K562 (cell line): ENCODE results near the gene NAA38. TPM values are rescaled to one million over a fixed set of nuclear protein-coding genes. Genes with fewer than 3 reads are reported as not detected.

Source experiments
- ETV5 ChIP-seq: sonication (generic); formaldehyde crosslinking; IDR thresholded peaks from 2 replicates; pipeline ENCODE4 v1.4.0; 2020; ENCODE audit warnings: low read depth, mild to moderate bottlenecking, missing genetic modification reagents
- JUND ChIP-seq, 2 experiments: IDR thresholded peaks; 2 replicates in 1 of 2; 3 replicates in 1 of 2; pipeline ENCODE4 v1.6.1; 2011; ENCODE audit warnings: borderline replicate concordance in 2 of 2, low read depth in 2 of 2, low read length in 2 of 2, improper control_type of control experiment in 1 of 2, missing biosample characterization in 1 of 2, missing genetic modification characterization in 1 of 2, missing genetic modification reagents in 1 of 2
- LCOR ChIP-seq: sonication (generic); formaldehyde crosslinking; IDR thresholded peaks from 2 replicates; pipeline ENCODE4 v1.8.0; 2022; ENCODE audit warnings: mild to moderate bottlenecking, missing genetic modification reagents
- MTA2 ChIP-seq: fragments of 450-650 bp; IDR thresholded peaks from 2 replicates; pipeline ENCODE4 v1.6.1; 2016; ENCODE audit warnings: low read depth
- NR4A1 ChIP-seq, 2 experiments: fragments of 250-450 bp in 1 of 2; fragments of 450-650 bp in 1 of 2; sonication (Bioruptor Pico) in 1 of 2; IDR thresholded peaks; 2 replicates each; pipeline versions ENCODE4 v1.4.0 to v1.6.1; 2016 to 2020; ENCODE audit warnings: mild to moderate bottlenecking in 2 of 2, missing compliant biosample characterization in 1 of 2, missing genetic modification characterization in 1 of 2, moderate library complexity in 1 of 2
- YY1 ChIP-seq, 3 experiments: IDR thresholded peaks; 2 replicates each; pipeline ENCODE4 v1.6.1; 2011; ENCODE audit warnings: low read length in 2 of 3, mild to moderate bottlenecking in 2 of 3, moderate library complexity in 2 of 3, borderline replicate concordance in 1 of 3, control low read depth in 1 of 3, low read depth in 1 of 3; ENCODE audit not compliant: insufficient read depth in 3 of 3, insufficient replicate concordance in 2 of 3, control insufficient read depth in 1 of 3, insufficient read length in 1 of 3; ENCODE audit errors: extremely low read depth in 1 of 3
- ZBTB40 ChIP-seq, 2 experiments: fragments of 450-650 bp in 1 of 2; sonication (generic) in 1 of 2; formaldehyde crosslinking in 1 of 2; IDR thresholded peaks; 2 replicates each; pipeline versions ENCODE4 v1.7.1 to v1.9.0; 2016 to 2022; ENCODE audit warnings: inconsistent platforms in 1 of 2, mild to moderate bottlenecking in 1 of 2, missing genetic modification reagents in 1 of 2
- ZHX1 ChIP-seq: fragments of 150-350 bp; conservative IDR thresholded peaks from 2 replicates; pipeline ENCODE4 v1.6.1; 2014; ENCODE audit warnings: low read length
- ZNF263 ChIP-seq: sonication (generic); formaldehyde crosslinking; IDR thresholded peaks from 2 replicates; pipeline ENCODE4 v1.8.0; 2022; ENCODE audit warnings: mild to moderate bottlenecking, missing genetic modification reagents, borderline replicate concordance
- ZNF431 ChIP-seq: sonication (generic); formaldehyde crosslinking; IDR thresholded peaks from 2 replicates; pipeline ENCODE4 v1.8.0; 2022; ENCODE audit warnings: mild to moderate bottlenecking, missing genetic modification reagents
- polyA plus RNA-seq, 8 experiments: library from polyadenylated mRNA; depleted of rRNA in 4 of 8; stranded (reverse) in 5 of 8; unstranded in 3 of 8; fragments of >200 nt; fragmentation: Nextera tagmentation in 2 of 8; fragmentation: Illumina TruSeq in 1 of 8; extraction: Ambion mirVana in 2 of 8; extraction: Trizol in 1 of 8; gene quantifications; 2 replicates each; pipeline versions ENCODE4 v1.2.1 to v1.2.3, GENCODE V29; 2011 to 2014; ENCODE audit warnings: inconsistent platforms in 1 of 8, missing spikeins in 1 of 8
- total RNA-seq, 7 experiments: library from RNA; depleted of rRNA in 6 of 7; stranded (reverse); fragments of >200 nt in 6 of 7; fragmentation: Illumina TruSeq in 2 of 7; extraction: Trizol in 2 of 7; gene quantifications; 2 replicates each; pipeline versions ENCODE4 v1.2.1 to v1.2.3, GENCODE V29; 2011 to 2021; ENCODE audit warnings: low replicate concordance in 1 of 7

Gene NAA38
- total and polyA plus RNA-seq, 9 of the 15 experiments (the other 6 are each of a cell fraction or from before 2014, with no cell fraction given), result 16.4 to 99.8 (median 57.3) TPM

- TF ChIP-seq ZHX1 (peak; percentile 92), YY1 (IDR thresholded peaks at IDR 0.05; ENCODE audit: borderline replicate concordance in 1 of 3, control insufficient read depth in 1 of 3, extremely low read depth in 1 of 3, insufficient read depth in 3 of 3, insufficient read length in 1 of 3, insufficient replicate concordance in 2 of 3, low read depth in 1 of 3, low read length in 2 of 3) (peak; percentile 51 to 90 (median 87)), ZNF263 (CRISPR knock-in tag) (peak; percentile 64; the same call in 1 of the 2 replicates), ZBTB40 (IDR thresholded peaks at IDR 0.05) (0 out of 2 replicates have a peak, but pooled peaks have one; percentile 6), ZBTB40 (CRISPR knock-in tag; IDR thresholded peaks at IDR 0.05) (no peak), ETV5 (CRISPR knock-in tag) (no peak), LCOR (peak; percentile 75; the same call in 1 of the 2 replicates), NR4A1 (CRISPR knock-in tag; IDR thresholded peaks at IDR 0.05) (no peak), NR4A1 (tag; IDR thresholded peaks at IDR 0.05) (no peak), MTA2 (no peak), JUND (IDR thresholded peaks at IDR 0.05; ENCODE audit: borderline replicate concordance, low read depth, low read length) (peak; percentile 51; the same call in 1 of the 2 replicates), JUND (tag; IDR thresholded peaks at IDR 0.05; ENCODE audit: borderline replicate concordance, low read depth, low read length) (peak; percentile 18; the same call in 1 of the 3 replicates), ZNF431 (CRISPR knock-in tag) (peak; percentile 43; the same call in 1 of the 2 replicates)
These were observed at the start of gene NAA38 (continued) for GRCh38 chr17:7856811-7857712.
